OCI-LY3 (cell line): Measurements from ENCODE around the gene ARHGEF28.

Experiments
- H2AFZ ChIP-seq: fragments of 200-600, 300-600 bp; shearing (Covaris generic); 2 replicates; pipeline ENCODE4 v1.6.0; 2014; ENCODE audit warnings: antibody characterized with exemption, low read depth, low read length
- H3K27ac ChIP-seq: fragments of 200-600, 300-600 bp; sonication (generic); 2 replicates; pipeline ENCODE4 v1.5.1; 2014; ENCODE audit warnings: mild to moderate bottlenecking, low read length, moderate library complexity, mixed read lengths
- H3K27me3 ChIP-seq: fragments of 200-600, 300-600 bp; sonication (generic); 2 replicates; pipeline ENCODE4 v1.6.1; 2014; ENCODE audit warnings: low read depth, low read length, mixed read lengths
- H3K36me3 ChIP-seq: fragments of 200-600, 300-600 bp; sonication (generic); replicated peaks from 2 replicates; pipeline ENCODE3; 2014; ENCODE audit warnings: low read depth, low read length, mixed read lengths
- H3K4me1 ChIP-seq: fragments of 300-600, 200-600 bp; sonication (generic); 2 replicates; pipeline ENCODE4 v1.6.1; 2014; ENCODE audit warnings: low read length, mixed read lengths
- H3K4me2 ChIP-seq: fragments of 200-600, 300-600 bp; sonication (generic); 2 replicates; pipeline ENCODE4 v1.6.1; 2014; ENCODE audit warnings: low read length, mixed read lengths
- H3K4me3 ChIP-seq: fragments of 300-600, 200-600 bp; sonication (generic); 2 replicates; pipeline ENCODE4 v1.5.1; 2014; ENCODE audit warnings: antibody characterized with exemption, mild to moderate bottlenecking, low read length, moderate library complexity
- H3K79me2 ChIP-seq: fragments of 300-600, 200-600 bp; shearing (Covaris generic); 2 replicates; pipeline ENCODE4 v1.6.1; 2014; ENCODE audit warnings: mild to moderate bottlenecking, low read length, mixed read lengths
- H3K9ac ChIP-seq: fragments of 300-600, 200-600 bp; shearing (Covaris generic); 2 replicates; pipeline ENCODE4 v1.6.0; 2014; ENCODE audit warnings: mild to moderate bottlenecking, low read length, moderate library complexity
- H3K9me3 ChIP-seq: fragments of 200-600, 300-600 bp; shearing (Covaris generic); 2 replicates; pipeline ENCODE4 v1.6.1; 2014; ENCODE audit warnings: low read length, mixed read lengths; ENCODE audit not compliant: insufficient read depth
- H4K20me1 ChIP-seq: fragments of 200-600, 300-600 bp; sonication (generic); 2 replicates; pipeline ENCODE4 v1.6.1; 2016; ENCODE audit warnings: low read length, mixed read lengths; ENCODE audit not compliant: insufficient read depth
- CTCF ChIP-seq: fragments of 200-600, 300-600 bp; sonication (generic); IDR thresholded peaks from 2 replicates; pipeline ENCODE4 v1.5.1; 2014; ENCODE audit warnings: antibody characterized with exemption, low read length, low read depth
- EZH2phosphoT487 ChIP-seq: fragments of 200-600 bp; shearing (Covaris generic); IDR thresholded peaks from 2 replicates; pipeline ENCODE4 v1.6.1; 2018; ENCODE audit warnings: antibody characterized with exemption, mixed run types, low read depth

ARHGEF28 gene

DNA sequence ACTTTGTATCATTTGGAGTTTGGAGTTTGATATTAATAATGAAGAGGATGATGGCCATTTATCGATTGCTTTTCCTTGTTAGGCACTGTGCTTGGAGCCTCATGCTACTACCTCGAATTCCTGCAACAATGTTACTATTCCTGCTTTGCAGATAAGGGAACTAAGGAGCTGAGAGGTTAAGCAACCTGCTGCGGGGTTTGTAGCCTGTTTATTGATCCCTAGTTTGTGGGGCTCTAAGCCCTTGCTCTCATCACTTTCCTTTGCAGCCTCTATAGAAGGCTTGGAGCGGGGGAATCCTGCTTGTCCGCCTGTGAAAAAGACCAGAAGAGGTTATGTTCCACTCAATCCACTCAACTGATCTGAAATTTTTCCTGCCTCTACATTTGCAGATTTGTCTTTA is 15.8 kb downstream of the ARHGEF28 start:
- no peak overlapping the region for H3K27ac ChIP-seq
- no peaks in the 10 kb centered on the region for H4K20me1 ChIP-seq
- H3K79me2 ChIP-seq: no peaks in the 10 kb centered on the region
- H3K36me3 ChIP-seq: no peaks in the 10 kb centered on the region
- H3K4me3 ChIP-seq: no peak overlapping the region
- H3K9ac ChIP-seq: no peak overlapping the region
- H3K4me2 ChIP-seq: no peak overlapping the region
- H2AFZ ChIP-seq: no peak overlapping the region
- no peak for TF ChIP-seq EZH2phosphoT487
- TF ChIP-seq CTCF: no peak
- no peaks in the 10 kb centered on the region for H3K9me3 ChIP-seq
- no peaks in the 10 kb centered on the region for H3K27me3 ChIP-seq
- H3K4me1 ChIP-seq: no peaks in the 10 kb centered on the region

GRCh38 chr5:73642344-73642743 is 16.3 kb downstream of the ARHGEF28 start:
- H3K27ac ChIP-seq: no peak overlapping the region
- TF ChIP-seq CTCF: no peak
- no peak for TF ChIP-seq EZH2phosphoT487
- no peaks in the 10 kb centered on the region for H4K20me1 ChIP-seq
- no peak overlapping the region for H3K9ac ChIP-seq
- H3K27me3 ChIP-seq: no peaks in the 10 kb centered on the region
- no peaks in the 10 kb centered on the region for H3K79me2 ChIP-seq
- H3K9me3 ChIP-seq: no peaks in the 10 kb centered on the region
- H3K4me3 ChIP-seq: no peak overlapping the region
- no peaks in the 10 kb centered on the region for H3K36me3 ChIP-seq
- H3K4me2 ChIP-seq: no peak overlapping the region
- no peaks in the 10 kb centered on the region for H3K4me1 ChIP-seq
- H2AFZ ChIP-seq: no peak overlapping the region

DNA sequence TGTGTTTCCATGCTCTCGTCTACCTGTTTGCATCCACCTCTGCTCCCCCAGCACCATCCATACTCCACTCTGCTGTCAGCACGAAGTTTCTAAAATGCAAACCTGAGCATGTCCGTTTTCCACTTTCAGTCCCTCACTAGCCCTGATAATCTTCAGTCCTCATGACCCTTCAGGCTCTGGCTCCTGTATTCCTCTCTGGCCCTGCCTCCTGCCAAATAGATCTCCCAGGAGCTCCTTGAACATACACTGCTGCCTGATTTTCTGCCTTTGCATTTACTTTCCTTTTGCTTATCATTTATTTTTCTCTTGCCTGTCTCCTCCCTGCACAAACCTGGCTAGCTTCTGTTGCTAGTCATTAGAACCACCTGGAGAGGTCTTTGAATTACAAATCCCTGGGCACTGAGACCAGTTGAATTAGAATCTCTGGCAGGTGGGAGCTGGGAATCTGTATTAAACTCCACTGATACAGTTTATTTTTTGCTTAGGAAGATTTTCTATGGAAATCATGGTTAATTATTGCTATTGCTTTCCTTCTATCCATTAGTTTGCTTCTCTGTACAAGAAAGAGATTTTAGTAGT is 18.5 kb downstream of the ARHGEF28 start:
- no peak overlapping the region for H3K9ac ChIP-seq
- no peak overlapping the region for H2AFZ ChIP-seq
- H3K4me3 ChIP-seq: no peak overlapping the region
- H3K9me3 ChIP-seq: no peaks in the 10 kb centered on the region
- H3K79me2 ChIP-seq: no peaks in the 10 kb centered on the region
- no peaks in the 10 kb centered on the region for H3K36me3 ChIP-seq
- no peak for TF ChIP-seq CTCF
- no peak for TF ChIP-seq EZH2phosphoT487
- H3K4me2 ChIP-seq: no peak overlapping the region
- no peaks in the 10 kb centered on the region for H3K4me1 ChIP-seq
- no peaks in the 10 kb centered on the region for H3K27me3 ChIP-seq
- H4K20me1 ChIP-seq: no peaks in the 10 kb centered on the region
- no peak overlapping the region for H3K27ac ChIP-seq

DNA sequence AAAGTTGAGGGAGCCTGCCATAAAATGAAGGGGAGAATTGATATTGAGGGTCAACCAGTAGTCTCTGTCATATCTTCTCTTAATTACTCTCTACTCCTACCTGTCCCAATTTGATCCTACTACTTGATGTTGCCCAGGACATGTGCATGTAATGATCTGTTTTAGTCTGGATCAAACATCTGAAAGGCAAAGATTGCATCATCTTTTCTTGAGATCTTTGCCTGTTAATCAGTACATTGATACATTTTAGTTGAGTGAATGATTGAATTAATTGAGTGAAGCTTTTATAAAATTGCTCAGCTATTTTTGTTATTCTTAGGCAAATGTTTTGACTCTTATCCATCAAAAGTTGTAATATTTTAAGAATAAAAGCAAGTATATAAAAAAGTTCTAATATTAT is 21.7 kb downstream of the ARHGEF28 start:
- H3K79me2 ChIP-seq: no peaks in the 10 kb centered on the region
- no peak overlapping the region for H3K4me3 ChIP-seq

More for the DNA sequence above, 21.7 kb downstream of the ARHGEF28 start:
- Histone ChIP-seq H3K27me3 (no peaks in the 10 kb centered on the region), H3K9ac (no peak overlapping the region), H2AFZ (no peak overlapping the region), H3K36me3 (no peaks in the 10 kb centered on the region), H3K9me3 (no peaks in the 10 kb centered on the region), H3K4me1 (no peaks in the 10 kb centered on the region; the same call in 1 of the 2 replicates), H4K20me1 (no peaks in the 10 kb centered on the region), H3K4me2 (no peak overlapping the region), H3K27ac (no peak overlapping the region)
- TF ChIP-seq CTCF (no peak), EZH2phosphoT487 (no peak)
